Measurements from ENCODE around the gene RFX4. TPM values are rescaled to one million over a fixed set of nuclear protein-coding genes. Genes with fewer than 3 reads are reported as not detected.

The RFX4 gene
- total RNA-seq, 1 experiment from 2014 or later: not detected

DNA sequence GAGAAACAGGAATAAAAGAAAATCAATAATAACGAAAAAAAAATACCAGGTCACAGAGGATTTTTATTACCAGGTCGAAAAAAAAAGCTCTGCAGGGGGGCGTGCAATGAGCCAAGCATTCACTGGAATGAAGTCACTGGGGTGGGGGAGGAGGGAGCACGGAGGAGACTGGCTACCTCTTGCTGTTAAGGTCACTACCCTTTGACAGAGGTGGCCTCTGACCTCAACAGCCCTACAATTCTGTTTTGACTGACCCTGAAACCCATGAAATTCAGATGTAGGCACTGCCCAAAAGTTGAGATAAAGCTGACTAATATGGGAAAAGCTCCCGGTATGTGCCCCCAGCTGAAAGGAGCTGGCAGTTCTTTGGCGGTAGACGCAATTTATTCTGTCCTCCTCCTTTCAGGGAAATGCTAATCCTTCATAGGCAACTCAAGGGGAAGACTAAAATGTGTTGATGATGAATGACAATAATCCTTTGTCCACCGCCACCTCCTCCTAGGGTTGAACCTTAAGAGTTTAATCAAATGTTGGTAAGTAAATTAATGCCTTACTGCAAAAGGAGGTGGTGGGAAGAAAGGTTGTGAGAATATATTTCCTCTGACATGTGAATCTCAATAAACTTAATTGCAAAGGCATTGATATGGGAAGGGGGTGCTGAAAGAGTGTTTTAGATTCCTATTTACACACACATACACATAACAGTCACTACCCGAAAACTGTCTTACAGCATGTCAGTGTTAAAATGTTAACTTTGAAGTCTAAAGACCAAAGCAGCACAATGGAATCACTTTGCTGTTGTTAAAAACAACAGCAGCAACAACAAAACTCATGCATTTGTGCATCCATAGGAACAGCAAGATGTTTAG, 185.4 kb downstream of the RFX4 start:
- Mint-ChIP-seq H3K27ac (ENCODE audit: unreplicated experiment) (peak overlapping the region; percentile 70), H3K4me3 (ENCODE audit: low read depth, unreplicated experiment) (peak overlapping the region; percentile 30), H3K9me3 (ENCODE audit: low read depth, unreplicated experiment) (no peaks in the 10 kb centered on the region), H3K4me1 (ENCODE audit: low read depth, unreplicated experiment) (peaks cover 51% of the 10 kb centered on the region), H3K27me3 (ENCODE audit: unreplicated experiment) (no peaks in the 10 kb centered on the region), H3K36me3 (ENCODE audit: insufficient read depth, unreplicated experiment) (no peaks in the 10 kb centered on the region)
- BruUV-seq (replicated peaks): no TSS peak
- TF ChIP-seq, protein P1, sequence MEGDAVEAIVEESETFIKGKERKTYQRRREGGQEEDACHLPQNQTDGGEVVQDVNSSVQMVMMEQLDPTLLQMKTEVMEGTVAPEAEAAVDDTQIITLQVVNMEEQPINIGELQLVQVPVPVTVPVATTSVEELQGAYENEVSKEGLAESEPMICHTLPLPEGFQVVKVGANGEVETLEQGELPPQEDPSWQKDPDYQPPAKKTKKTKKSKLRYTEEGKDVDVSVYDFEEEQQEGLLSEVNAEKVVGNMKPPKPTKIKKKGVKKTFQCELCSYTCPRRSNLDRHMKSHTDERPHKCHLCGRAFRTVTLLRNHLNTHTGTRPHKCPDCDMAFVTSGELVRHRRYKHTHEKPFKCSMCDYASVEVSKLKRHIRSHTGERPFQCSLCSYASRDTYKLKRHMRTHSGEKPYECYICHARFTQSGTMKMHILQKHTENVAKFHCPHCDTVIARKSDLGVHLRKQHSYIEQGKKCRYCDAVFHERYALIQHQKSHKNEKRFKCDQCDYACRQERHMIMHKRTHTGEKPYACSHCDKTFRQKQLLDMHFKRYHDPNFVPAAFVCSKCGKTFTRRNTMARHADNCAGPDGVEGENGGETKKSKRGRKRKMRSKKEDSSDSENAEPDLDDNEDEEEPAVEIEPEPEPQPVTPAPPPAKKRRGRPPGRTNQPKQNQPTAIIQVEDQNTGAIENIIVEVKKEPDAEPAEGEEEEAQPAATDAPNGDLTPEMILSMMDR (IDR thresholded peaks at IDR 0.05; ENCODE audit: unreplicated experiment): no peak
- CTCF ChIA-PET: interaction anchor here (0.6 to 1.4 kb wide), 2 partner anchors 24 to 691 kb away, joined by 3 read pairs; no protein-coding TSS in a partner anchor
- DNase-seq: peak; percentile 39
- intact Hi-C loops (cut with micrococcal nuclease; ENCODE audit: unreplicated experiment): loop anchor here (5.0 kb wide), 1 partner anchor 186 kb away; the partner anchor contains the start of gene RFX4

DNA sequence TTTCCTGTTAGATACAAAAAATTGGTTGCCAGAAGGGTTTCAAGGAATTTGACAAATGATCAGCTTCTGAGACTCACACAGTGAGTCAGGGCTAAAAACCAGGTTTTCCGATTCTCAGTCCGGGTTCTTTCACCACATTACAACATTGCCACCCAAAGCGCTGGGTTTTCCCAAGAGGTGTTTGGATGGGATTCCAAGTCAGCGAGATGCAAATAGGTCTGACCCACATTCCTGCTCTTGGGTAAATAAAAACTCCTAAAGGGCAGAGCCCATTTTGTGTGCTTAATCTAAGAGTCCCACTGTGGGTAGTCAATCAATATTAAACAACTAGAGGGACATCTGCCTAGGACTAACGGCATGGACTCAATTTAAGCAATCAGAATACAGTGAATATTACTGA, 186.3 kb downstream of the RFX4 start:
- Mint-ChIP-seq H3K27me3 (ENCODE audit: unreplicated experiment) (no peaks in the 10 kb centered on the region), H3K9me3 (ENCODE audit: low read depth, unreplicated experiment) (no peaks in the 10 kb centered on the region), H3K4me3 (ENCODE audit: low read depth, unreplicated experiment) (peak overlapping the region; percentile 30), H3K36me3 (ENCODE audit: insufficient read depth, unreplicated experiment) (peaks cover 8% of the 10 kb centered on the region), H3K27ac (ENCODE audit: unreplicated experiment) (peak overlapping the region; percentile 70), H3K4me1 (ENCODE audit: low read depth, unreplicated experiment) (peaks cover 55% of the 10 kb centered on the region)
- BruUV-seq (replicated peaks): no TSS peak
- CTCF ChIA-PET: no interaction called here
- peak; percentile 31 for DNase-seq
- intact Hi-C loops (cut with micrococcal nuclease; ENCODE audit: unreplicated experiment): loop anchor here (5.0 kb wide), 1 partner anchor 187 kb away; the partner anchor contains the start of gene RFX4
- TF ChIP-seq, protein P1 (IDR thresholded peaks at IDR 0.05; ENCODE audit: unreplicated experiment): no peak

DNA sequence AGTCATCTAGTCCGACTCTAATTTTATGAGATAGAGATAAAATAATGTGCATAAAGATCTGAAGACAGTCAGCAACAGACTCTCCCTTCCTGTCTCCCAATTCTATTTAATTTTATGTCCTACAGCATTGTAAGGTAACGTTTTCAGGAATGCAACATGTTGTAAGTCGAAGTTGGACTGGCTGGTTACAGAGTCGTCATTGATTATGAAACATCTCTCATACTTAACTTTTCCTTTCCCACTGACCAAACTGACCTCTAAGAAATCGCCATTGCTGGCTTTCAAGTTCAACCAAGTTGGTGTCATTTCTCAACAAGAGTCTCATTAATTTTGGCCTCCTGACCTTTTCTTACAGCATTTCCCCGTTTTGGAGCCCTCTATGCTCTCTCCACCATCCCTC, 186.7 kb downstream of the RFX4 start:
- H3K4me1 Mint-ChIP-seq (ENCODE audit: low read depth, unreplicated experiment): peaks cover 55% of the 10 kb centered on the region
- BruUV-seq (replicated peaks): no TSS peak
- H3K36me3 Mint-ChIP-seq (ENCODE audit: insufficient read depth, unreplicated experiment): peaks cover 13% of the 10 kb centered on the region
- H3K9me3 Mint-ChIP-seq (ENCODE audit: low read depth, unreplicated experiment): no peaks in the 10 kb centered on the region
- H3K27me3 Mint-ChIP-seq (ENCODE audit: unreplicated experiment): no peaks in the 10 kb centered on the region
- TF ChIP-seq, protein P1 (IDR thresholded peaks at IDR 0.05; ENCODE audit: unreplicated experiment): no peak
- intact Hi-C loops (cut with micrococcal nuclease; ENCODE audit: unreplicated experiment): loop anchor here (5.0 kb wide), 1 partner anchor 187 kb away; the partner anchor contains the start of gene RFX4
- CTCF ChIA-PET: no interaction called here
- H3K27ac Mint-ChIP-seq (ENCODE audit: unreplicated experiment): peak overlapping the region; percentile 70
- DNase-seq: no peak
- peak overlapping the region; percentile 30 for H3K4me3 Mint-ChIP-seq (ENCODE audit: low read depth, unreplicated experiment)

DNA sequence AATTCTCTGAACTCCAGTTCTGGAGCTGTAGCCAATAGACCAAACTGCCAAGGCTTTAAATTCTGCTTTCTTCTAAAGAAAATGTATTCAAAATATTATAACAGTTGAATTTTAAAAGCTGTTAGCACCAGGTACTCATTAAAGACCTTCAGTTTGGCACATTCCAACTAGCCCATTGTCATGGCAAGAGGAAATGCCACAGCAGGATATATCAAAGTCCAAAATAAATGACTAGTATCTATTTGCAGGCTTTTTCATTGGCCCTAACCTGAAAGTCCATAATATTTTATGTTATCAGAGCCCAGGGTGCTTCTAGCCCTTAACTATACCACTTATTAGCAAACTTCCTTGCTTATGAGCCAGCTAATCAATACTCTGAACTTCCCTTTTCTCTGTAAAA, 188.6 kb downstream of the RFX4 start:
- no peak overlapping the region for H3K4me3 Mint-ChIP-seq (ENCODE audit: low read depth, unreplicated experiment)
- intact Hi-C loops (cut with micrococcal nuclease; ENCODE audit: unreplicated experiment): loop anchor here (5.0 kb wide), 1 partner anchor 139 kb away; no protein-coding TSS in a partner anchor
- H3K36me3 Mint-ChIP-seq (ENCODE audit: insufficient read depth, unreplicated experiment): peaks cover 30% of the 10 kb centered on the region
- TF ChIP-seq, protein P1 (IDR thresholded peaks at IDR 0.05; ENCODE audit: unreplicated experiment): no peak
- no peaks in the 10 kb centered on the region for H3K9me3 Mint-ChIP-seq (ENCODE audit: low read depth, unreplicated experiment)
- no peaks in the 10 kb centered on the region for H3K27me3 Mint-ChIP-seq (ENCODE audit: unreplicated experiment)
- H3K27ac Mint-ChIP-seq (ENCODE audit: unreplicated experiment): no peak overlapping the region
- BruUV-seq (replicated peaks): no TSS peak
- CTCF ChIA-PET: no interaction called here
- H3K4me1 Mint-ChIP-seq (ENCODE audit: low read depth, unreplicated experiment): peaks cover 62% of the 10 kb centered on the region
- DNase-seq: no peak

All from Calu3 (cell line).